ENCODE results near the gene PAX2.

Gene PAX2

GRCh38 chr10:100841528-100841927, 96.1 kb downstream of the PAX2 start:
- no peak overlapping the region for H3K27ac ChIP-seq (ENCODE audit: low read depth, low read length)
- no peaks in the 10 kb centered on the region for H3K79me2 ChIP-seq (ENCODE audit: control insufficient read depth, insufficient read depth, low read length)
- H3K18ac ChIP-seq (ENCODE audit: low read length): no peak overlapping the region
- H3K27me3 ChIP-seq (ENCODE audit: insufficient read depth, low read length, poor library complexity): no peaks in the 10 kb centered on the region
- H2BK5ac ChIP-seq (ENCODE audit: low read length): no peak overlapping the region
- H4K8ac ChIP-seq (ENCODE audit: low read depth, low read length): no peak overlapping the region
- no peak overlapping the region for H3K56ac ChIP-seq (ENCODE audit: low read length)
- no peaks in the 10 kb centered on the region for H3K79me1 ChIP-seq (ENCODE audit: low read length)
- no peak overlapping the region for H3K23ac ChIP-seq (ENCODE audit: low read length)
- no peak overlapping the region for H2BK15ac ChIP-seq (replicated peaks; ENCODE audit: low read depth)
- no peak for DNase-seq
- no peak overlapping the region for H3K4ac ChIP-seq (ENCODE audit: low read depth, low read length)
- H3K4me1 ChIP-seq (ENCODE audit: control insufficient read depth, low read depth, low read length): no peaks in the 10 kb centered on the region
- no peak overlapping the region for H2BK120ac ChIP-seq (ENCODE audit: low read depth, low read length)
- H3K4me3 ChIP-seq (ENCODE audit: low read length): no peak overlapping the region
- no peak overlapping the region for H4K5ac ChIP-seq (ENCODE audit: low read length)
- H3K36me3 ChIP-seq (ENCODE audit: control insufficient read depth, insufficient read depth, low read length): no peaks in the 10 kb centered on the region
- no peak overlapping the region for H3K9ac ChIP-seq (ENCODE audit: low read length)
- no peak overlapping the region for H2AK5ac ChIP-seq (ENCODE audit: low read length)
- no CpG with 5 or more reads among the region's 3 CpGs for WGBS (ENCODE audit: extremely low coverage, insufficient coverage, low lambda C conversion rate)
- no peak overlapping the region for H3K4me2 ChIP-seq (ENCODE audit: low read length)

- Histone ChIP-seq H2BK120ac (ENCODE audit: low read depth, low read length) (no peak overlapping the region), H4K8ac (ENCODE audit: low read depth, low read length) (no peak overlapping the region), H3K9ac (ENCODE audit: low read length) (no peak overlapping the region), H3K23ac (ENCODE audit: low read length) (no peak overlapping the region), H3K18ac (ENCODE audit: low read length) (no peak overlapping the region), H3K56ac (ENCODE audit: low read length) (no peak overlapping the region), H2AK5ac (ENCODE audit: low read length) (no peak overlapping the region), H3K27me3 (ENCODE audit: insufficient read depth, low read length, poor library complexity) (no peaks in the 10 kb centered on the region), H3K36me3 (ENCODE audit: control insufficient read depth, insufficient read depth, low read length) (no peaks in the 10 kb centered on the region), H4K5ac (ENCODE audit: low read length) (no peak overlapping the region), H2BK15ac (replicated peaks; ENCODE audit: low read depth) (no peak overlapping the region), H3K4ac (ENCODE audit: low read depth, low read length) (no peak overlapping the region), H3K27ac (ENCODE audit: low read depth, low read length) (no peak overlapping the region), H2BK5ac (ENCODE audit: low read length) (no peak overlapping the region), H3K4me1 (ENCODE audit: control insufficient read depth, low read depth, low read length) (no peaks in the 10 kb centered on the region), H3K79me2 (ENCODE audit: control insufficient read depth, insufficient read depth, low read length) (no peaks in the 10 kb centered on the region), H3K4me2 (ENCODE audit: low read length) (no peak overlapping the region), H3K4me3 (ENCODE audit: low read length) (no peak overlapping the region), H3K79me1 (ENCODE audit: low read length) (no peaks in the 10 kb centered on the region)
- no peak for DNase-seq
- WGBS (ENCODE audit: extremely low coverage, insufficient coverage, low lambda C conversion rate): no CpG with 5 or more reads among the region's 5 CpGs
These were observed 102.1 kb downstream of the PAX2 start for GRCh38 chr10:100847440-100847839.

DNA sequence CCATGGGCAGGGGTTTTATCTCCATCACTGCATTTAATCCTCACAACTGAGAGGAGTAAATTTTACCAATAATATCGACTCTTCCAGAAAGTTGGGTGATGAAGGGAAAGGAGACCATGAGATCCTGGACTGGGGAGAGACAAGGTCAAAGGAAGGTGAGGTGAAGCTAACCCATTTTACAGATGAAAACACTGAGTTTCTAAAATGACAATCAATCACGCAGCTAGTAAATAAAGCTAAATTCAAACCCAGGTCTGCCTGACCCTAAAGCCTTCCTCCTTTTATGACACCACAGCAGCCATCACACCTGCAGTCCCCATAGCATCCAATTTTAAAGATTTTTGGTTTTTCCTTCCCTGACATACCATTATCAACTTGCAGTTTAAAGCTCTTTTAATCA, 103.4 kb downstream of the PAX2 start:
- Histone ChIP-seq H3K27ac (ENCODE audit: low read depth, low read length) (no peak overlapping the region), H3K79me2 (ENCODE audit: control insufficient read depth, insufficient read depth, low read length) (no peaks in the 10 kb centered on the region), H3K9ac (ENCODE audit: low read length) (no peak overlapping the region), H4K8ac (ENCODE audit: low read depth, low read length) (no peak overlapping the region), H2BK5ac (ENCODE audit: low read length) (no peak overlapping the region), H2BK120ac (ENCODE audit: low read depth, low read length) (no peak overlapping the region), H2AK5ac (ENCODE audit: low read length) (no peak overlapping the region), H3K36me3 (ENCODE audit: control insufficient read depth, insufficient read depth, low read length) (no peaks in the 10 kb centered on the region), H3K23ac (ENCODE audit: low read length) (no peak overlapping the region), H3K4me3 (ENCODE audit: low read length) (no peak overlapping the region), H3K4me1 (ENCODE audit: control insufficient read depth, low read depth, low read length) (no peaks in the 10 kb centered on the region), H3K4ac (ENCODE audit: low read depth, low read length) (no peak overlapping the region), H3K27me3 (ENCODE audit: insufficient read depth, low read length, poor library complexity) (no peaks in the 10 kb centered on the region), H2BK15ac (replicated peaks; ENCODE audit: low read depth) (no peak overlapping the region), H3K18ac (ENCODE audit: low read length) (no peak overlapping the region), H4K5ac (ENCODE audit: low read length) (no peak overlapping the region), H3K56ac (ENCODE audit: low read length) (no peak overlapping the region), H3K79me1 (ENCODE audit: low read length) (no peaks in the 10 kb centered on the region), H3K4me2 (ENCODE audit: low read length) (no peak overlapping the region)
- no peak for DNase-seq
- WGBS (ENCODE audit: extremely low coverage, insufficient coverage, low lambda C conversion rate): no CpG with 5 or more reads among the region's 2 CpGs

DNA sequence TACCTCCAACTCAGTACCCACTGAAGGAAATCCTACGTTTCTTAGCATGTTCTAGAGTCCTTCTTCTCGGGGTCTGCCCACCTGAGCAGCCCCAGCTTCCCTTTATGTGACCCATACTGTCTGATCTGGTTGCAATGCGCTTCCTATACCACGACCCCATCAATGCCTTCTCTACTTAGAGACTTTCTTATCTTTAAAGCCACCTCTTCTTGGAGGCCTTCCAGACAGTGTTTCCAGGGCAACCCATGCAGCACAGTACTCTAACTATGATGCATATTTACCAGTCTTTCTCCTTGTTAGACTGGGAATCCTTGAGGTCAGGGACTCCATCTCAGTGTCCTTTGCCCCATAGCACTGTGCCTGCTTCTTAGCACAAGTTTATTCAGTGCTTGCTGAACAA, 112.9 kb downstream of the PAX2 start:
- no peak overlapping the region for H3K4me3 ChIP-seq (ENCODE audit: low read length)
- H3K36me3 ChIP-seq (ENCODE audit: control insufficient read depth, insufficient read depth, low read length): no peaks in the 10 kb centered on the region
- H3K23ac ChIP-seq (ENCODE audit: low read length): no peak overlapping the region
- no peak overlapping the region for H2BK15ac ChIP-seq (replicated peaks; ENCODE audit: low read depth)
- H3K9ac ChIP-seq (ENCODE audit: low read length): no peak overlapping the region
- peaks cover 2% of the 10 kb centered on the region for H3K27me3 ChIP-seq (ENCODE audit: insufficient read depth, low read length, poor library complexity)
- H2BK5ac ChIP-seq (ENCODE audit: low read length): no peak overlapping the region
- H3K79me2 ChIP-seq (ENCODE audit: control insufficient read depth, insufficient read depth, low read length): no peaks in the 10 kb centered on the region
- H3K18ac ChIP-seq (ENCODE audit: low read length): no peak overlapping the region
- H3K4ac ChIP-seq (ENCODE audit: low read depth, low read length): no peak overlapping the region
- no peak overlapping the region for H4K8ac ChIP-seq (ENCODE audit: low read depth, low read length)
- no peaks in the 10 kb centered on the region for H3K79me1 ChIP-seq (ENCODE audit: low read length)
- WGBS (ENCODE audit: extremely low coverage, insufficient coverage, low lambda C conversion rate): no CpG with 5 or more reads among the region's 4 CpGs
- DNase-seq: no peak
- no peak overlapping the region for H2AK5ac ChIP-seq (ENCODE audit: low read length)
- no peak overlapping the region for H3K4me2 ChIP-seq (ENCODE audit: low read length)
- H3K27ac ChIP-seq (ENCODE audit: low read depth, low read length): no peak overlapping the region
- H4K5ac ChIP-seq (ENCODE audit: low read length): no peak overlapping the region
- no peak overlapping the region for H2BK120ac ChIP-seq (ENCODE audit: low read depth, low read length)
- no peaks in the 10 kb centered on the region for H3K4me1 ChIP-seq (ENCODE audit: control insufficient read depth, low read depth, low read length)
- H3K56ac ChIP-seq (ENCODE audit: low read length): no peak overlapping the region

DNA sequence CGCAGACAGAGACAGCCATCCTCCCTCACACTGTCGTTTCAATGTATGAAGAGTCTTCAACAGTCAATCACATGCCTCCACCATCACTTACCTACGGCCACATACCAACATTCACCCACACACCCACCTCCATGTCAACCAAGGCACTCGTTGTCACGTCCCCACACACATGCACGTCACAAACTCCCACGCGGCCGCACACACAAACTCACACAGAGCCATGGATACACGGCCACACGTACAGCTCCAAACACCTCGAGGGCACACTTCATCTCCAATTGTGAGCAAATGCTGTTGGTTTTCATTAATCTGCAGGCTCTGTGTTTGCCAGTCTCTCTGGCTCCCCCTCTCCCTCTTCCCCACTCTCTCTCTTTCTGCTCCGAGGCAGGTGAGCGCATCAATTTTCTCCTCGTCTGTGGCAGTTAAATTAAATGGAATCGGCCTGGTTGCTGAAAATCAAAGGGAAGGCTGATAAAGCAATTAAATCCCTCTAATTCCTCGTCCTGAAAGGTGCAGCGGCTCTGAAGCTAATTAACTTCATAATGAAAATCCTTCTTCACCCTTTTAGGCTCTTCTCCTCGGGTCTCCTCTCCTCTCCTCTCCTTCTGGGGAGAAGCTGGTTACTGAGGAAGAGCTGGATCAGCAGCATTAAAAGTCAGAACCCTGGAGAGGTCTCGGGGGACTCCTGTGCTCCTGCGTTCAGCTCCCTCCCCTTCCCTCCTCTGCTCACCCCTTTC, 113.5 kb downstream of the PAX2 start:
- peaks cover 2% of the 10 kb centered on the region for H3K27me3 ChIP-seq (ENCODE audit: insufficient read depth, low read length, poor library complexity)
- H2AK5ac ChIP-seq (ENCODE audit: low read length): no peak overlapping the region
- H3K27ac ChIP-seq (ENCODE audit: low read depth, low read length): no peak overlapping the region
- no peaks in the 10 kb centered on the region for H3K79me2 ChIP-seq (ENCODE audit: control insufficient read depth, insufficient read depth, low read length)
- no CpG with 5 or more reads among the region's 21 CpGs for WGBS (ENCODE audit: extremely low coverage, insufficient coverage, low lambda C conversion rate)
- H3K36me3 ChIP-seq (ENCODE audit: control insufficient read depth, insufficient read depth, low read length): no peaks in the 10 kb centered on the region
- H3K18ac ChIP-seq (ENCODE audit: low read length): no peak overlapping the region
- no peak overlapping the region for H3K9ac ChIP-seq (ENCODE audit: low read length)
- no peak overlapping the region for H3K4me3 ChIP-seq (ENCODE audit: low read length)
- H3K79me1 ChIP-seq (ENCODE audit: low read length): no peaks in the 10 kb centered on the region
- no peak overlapping the region for H2BK120ac ChIP-seq (ENCODE audit: low read depth, low read length)
- H2BK5ac ChIP-seq (ENCODE audit: low read length): no peak overlapping the region
- H3K4ac ChIP-seq (ENCODE audit: low read depth, low read length): no peak overlapping the region
- no peak overlapping the region for H3K23ac ChIP-seq (ENCODE audit: low read length)
- H4K5ac ChIP-seq (ENCODE audit: low read length): no peak overlapping the region
- no peak overlapping the region for H2BK15ac ChIP-seq (replicated peaks; ENCODE audit: low read depth)
- H3K4me1 ChIP-seq (ENCODE audit: control insufficient read depth, low read depth, low read length): no peaks in the 10 kb centered on the region
- H3K56ac ChIP-seq (ENCODE audit: low read length): no peak overlapping the region
- no peak overlapping the region for H3K4me2 ChIP-seq (ENCODE audit: low read length)
- no peak for DNase-seq
- H4K8ac ChIP-seq (ENCODE audit: low read depth, low read length): no peak overlapping the region

- Histone ChIP-seq H3K79me1 (ENCODE audit: low read length) (no peaks in the 10 kb centered on the region), H3K4me3 (ENCODE audit: low read length) (no peak overlapping the region), H3K18ac (ENCODE audit: low read length) (no peak overlapping the region), H2BK120ac (ENCODE audit: low read depth, low read length) (no peak overlapping the region), H2BK5ac (ENCODE audit: low read length) (no peak overlapping the region), H2AK5ac (ENCODE audit: low read length) (no peak overlapping the region), H3K36me3 (ENCODE audit: control insufficient read depth, insufficient read depth, low read length) (no peaks in the 10 kb centered on the region), H3K4ac (ENCODE audit: low read depth, low read length) (no peak overlapping the region), H3K27me3 (ENCODE audit: insufficient read depth, low read length, poor library complexity) (peaks cover 2% of the 10 kb centered on the region), H3K56ac (ENCODE audit: low read length) (no peak overlapping the region), H3K27ac (ENCODE audit: low read depth, low read length) (no peak overlapping the region), H3K9ac (ENCODE audit: low read length) (no peak overlapping the region), H3K4me2 (ENCODE audit: low read length) (no peak overlapping the region), H4K8ac (ENCODE audit: low read depth, low read length) (no peak overlapping the region), H3K79me2 (ENCODE audit: control insufficient read depth, insufficient read depth, low read length) (no peaks in the 10 kb centered on the region), H3K4me1 (ENCODE audit: control insufficient read depth, low read depth, low read length) (no peaks in the 10 kb centered on the region), H2BK15ac (replicated peaks; ENCODE audit: low read depth) (no peak overlapping the region), H3K23ac (ENCODE audit: low read length) (no peak overlapping the region), H4K5ac (ENCODE audit: low read length) (no peak overlapping the region)
- 100% methylated on average over 2 of the region's 6 CpGs for WGBS (ENCODE audit: extremely low coverage, insufficient coverage, low lambda C conversion rate)
- no peak for DNase-seq
These were observed 114.0 kb downstream of the PAX2 start for GRCh38 chr10:100859484-100859763.

All from mesendoderm (in vitro differentiated cells).